Breast epithelium (tissue), 4 donors: ENCODE data around the gene HUS1. TPM values are rescaled to one million over a fixed set of nuclear protein-coding genes. Genes with fewer than 3 reads are reported as not detected.
"Not testable (repeated sequence)": the region's sequence is repeated elsewhere in the genome, so short reads cannot be mapped to it uniquely, and the experiment has no call there.

Source experiments
- DNase-seq, 2 donors: peaks; one replicate each; pipeline ENCODE4 v3.0.0-alpha.2; 2019; ENCODE audit warnings: low spot score in 2 of 2
- H3K27ac ChIP-seq, 2 donors: fragments of 200-600 bp; sonication (generic) in 1 of 2; one replicate each; pipeline ENCODE4 v1.5.1; 2016 to 2019; ENCODE audit warnings: mild to moderate bottlenecking in 1 of 2
- H3K27me3 ChIP-seq, 2 donors: fragments of 200-600 bp; sonication (generic) in 1 of 2; one replicate each; pipeline versions ENCODE4 v1.5.1 to v1.6.0; 2017 to 2019; ENCODE audit warnings: control low read depth in 1 of 2, mild to moderate bottlenecking in 1 of 2
- H3K36me3 ChIP-seq: fragments of 200-600 bp; one replicate; pipeline ENCODE4 v1.5.1; 2019
- H3K4me1 ChIP-seq, 2 donors: fragments of 200-600 bp; sonication (generic); one replicate each; pipeline ENCODE4 v1.5.1; 2016 to 2019; ENCODE audit warnings: control low read depth in 1 of 2
- H3K4me3 ChIP-seq, 3 donors: fragments of 200-600 bp; sonication (generic); 1 replicate in 2 of 3; 2 replicates in 1 of 3; pipeline ENCODE4 v1.5.1; 2016 to 2019; ENCODE audit warnings: mild to moderate bottlenecking in 3 of 3, moderate library complexity in 2 of 3
- H3K9me3 ChIP-seq, 2 donors: fragments of 200-600 bp; sonication (generic) in 1 of 2; one replicate each; pipeline ENCODE4 v1.5.1; 2016 to 2019; ENCODE audit warnings: control low read depth in 1 of 2
- POLR2A ChIP-seq: fragments of 450-650 bp; IDR thresholded peaks from one replicate; pipeline ENCODE4 v1.6.1; 2016; ENCODE audit warnings: antibody characterized with exemption, mild to moderate bottlenecking, moderate library complexity
- POLR2AphosphoS5 ChIP-seq, 3 donors: sonication (generic); formaldehyde crosslinking; IDR thresholded peaks; one replicate each; pipeline ENCODE4 v1.6.1; 2017; ENCODE audit warnings: antibody characterized with exemption in 3 of 3
- intact Hi-C: fragments of 100-400 bp; cut with DNase I; formaldehyde crosslinking; loops from one replicate; pipeline ENCODE4 v1.15.1; 2023; ENCODE audit warnings: low total_unique reads
- total RNA-seq, 3 donors: library from RNA; depleted of rRNA; stranded (reverse); fragments of >200 nt; gene quantifications; one replicate each; pipeline ENCODE4 v1.1.0, GENCODE V29; 2016
- TF ChIP-seq, protein P1 (sequence below), 3 donors: fragments of 450-650 bp; IDR thresholded peaks; one replicate each; pipeline ENCODE4 v1.5.1; 2016 to 2017; ENCODE audit warnings: antibody characterized with exemption in 3 of 3, mild to moderate bottlenecking in 3 of 3, moderate library complexity in 3 of 3

The HUS1 gene
- total RNA-seq, 3 donors from 2014 or later: 26.5 to 46.2 (median 31.5) TPM

DNA sequence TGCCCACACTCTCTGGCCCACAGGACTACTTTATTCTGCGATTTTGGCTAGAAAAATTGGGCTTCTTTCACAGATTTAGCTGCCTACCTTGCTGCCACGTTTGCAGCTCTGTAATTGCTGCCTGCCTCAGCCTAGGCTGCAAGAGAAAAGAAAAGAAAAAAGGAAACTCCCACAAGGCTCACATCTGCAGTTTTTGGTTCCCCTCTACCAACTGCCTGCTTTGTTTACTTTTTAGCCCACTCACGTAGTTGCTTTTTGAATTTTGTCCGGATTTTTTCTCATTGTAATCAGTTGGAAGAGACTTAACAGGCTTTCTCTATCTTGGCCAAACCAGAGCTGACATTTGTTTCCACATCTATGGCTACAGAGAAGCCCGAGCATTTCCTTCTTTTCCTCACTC, 25.2 kb upstream of the HUS1 start:
- intact Hi-C loops: no loop called here

GRCh38 chr7:48004032-48004431, 24.6 kb upstream of the HUS1 start:
- no peak overlapping the region for H3K4me3 ChIP-seq
- no peaks in the 10 kb centered on the region for H3K27me3 ChIP-seq
- H3K27ac ChIP-seq: no peak overlapping the region
- no peaks in the 10 kb centered on the region for H3K9me3 ChIP-seq
- H3K4me1 ChIP-seq: no peaks in the 10 kb centered on the region
- no peak for DNase-seq
- H3K36me3 ChIP-seq: no peaks in the 10 kb centered on the region
- intact Hi-C loops: no loop called here
- TF ChIP-seq, protein P1, sequence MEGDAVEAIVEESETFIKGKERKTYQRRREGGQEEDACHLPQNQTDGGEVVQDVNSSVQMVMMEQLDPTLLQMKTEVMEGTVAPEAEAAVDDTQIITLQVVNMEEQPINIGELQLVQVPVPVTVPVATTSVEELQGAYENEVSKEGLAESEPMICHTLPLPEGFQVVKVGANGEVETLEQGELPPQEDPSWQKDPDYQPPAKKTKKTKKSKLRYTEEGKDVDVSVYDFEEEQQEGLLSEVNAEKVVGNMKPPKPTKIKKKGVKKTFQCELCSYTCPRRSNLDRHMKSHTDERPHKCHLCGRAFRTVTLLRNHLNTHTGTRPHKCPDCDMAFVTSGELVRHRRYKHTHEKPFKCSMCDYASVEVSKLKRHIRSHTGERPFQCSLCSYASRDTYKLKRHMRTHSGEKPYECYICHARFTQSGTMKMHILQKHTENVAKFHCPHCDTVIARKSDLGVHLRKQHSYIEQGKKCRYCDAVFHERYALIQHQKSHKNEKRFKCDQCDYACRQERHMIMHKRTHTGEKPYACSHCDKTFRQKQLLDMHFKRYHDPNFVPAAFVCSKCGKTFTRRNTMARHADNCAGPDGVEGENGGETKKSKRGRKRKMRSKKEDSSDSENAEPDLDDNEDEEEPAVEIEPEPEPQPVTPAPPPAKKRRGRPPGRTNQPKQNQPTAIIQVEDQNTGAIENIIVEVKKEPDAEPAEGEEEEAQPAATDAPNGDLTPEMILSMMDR (IDR thresholded peaks at IDR 0.05): no peak
- TF ChIP-seq POLR2AphosphoS5 (IDR thresholded peaks at IDR 0.05) (no peak), POLR2A (no peak)

More for the DNA sequence above, 25.2 kb upstream of the HUS1 start:
- no peak overlapping the region for H3K4me3 ChIP-seq
- no peaks in the 10 kb centered on the region for H3K36me3 ChIP-seq
- no peak overlapping the region for H3K27ac ChIP-seq
- H3K4me1 ChIP-seq: no peaks in the 10 kb centered on the region
- DNase-seq: no peak
- TF ChIP-seq POLR2A (no peak), POLR2AphosphoS5 (IDR thresholded peaks at IDR 0.05) (no peak)
- TF ChIP-seq, protein P1 (IDR thresholded peaks at IDR 0.05): no peak
- no peaks in the 10 kb centered on the region for H3K27me3 ChIP-seq
- no peaks in the 10 kb centered on the region for H3K9me3 ChIP-seq

DNA sequence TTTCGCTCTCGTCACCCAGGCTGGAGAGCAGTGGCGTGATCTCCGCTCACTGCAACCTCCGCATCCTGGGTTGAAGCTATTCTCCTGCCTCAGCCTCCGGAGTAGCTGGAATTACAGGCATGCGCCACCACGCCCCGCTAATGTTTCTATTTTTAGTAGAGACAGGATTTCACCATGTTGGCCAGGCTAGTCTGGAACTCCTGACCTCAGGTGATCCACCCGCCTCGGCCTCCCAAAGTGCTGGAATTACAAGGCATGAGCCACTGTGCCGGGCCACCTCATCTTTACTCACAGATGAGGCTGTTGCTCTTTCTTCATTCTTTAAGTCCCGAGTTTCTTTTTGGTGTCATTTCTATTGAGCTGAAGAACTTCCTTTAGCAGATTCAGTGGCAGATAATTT, 20.7 kb upstream of the HUS1 start:
- H3K27me3 ChIP-seq, intact Hi-C loops, DNase-seq: not testable (repeated sequence)

DNA sequence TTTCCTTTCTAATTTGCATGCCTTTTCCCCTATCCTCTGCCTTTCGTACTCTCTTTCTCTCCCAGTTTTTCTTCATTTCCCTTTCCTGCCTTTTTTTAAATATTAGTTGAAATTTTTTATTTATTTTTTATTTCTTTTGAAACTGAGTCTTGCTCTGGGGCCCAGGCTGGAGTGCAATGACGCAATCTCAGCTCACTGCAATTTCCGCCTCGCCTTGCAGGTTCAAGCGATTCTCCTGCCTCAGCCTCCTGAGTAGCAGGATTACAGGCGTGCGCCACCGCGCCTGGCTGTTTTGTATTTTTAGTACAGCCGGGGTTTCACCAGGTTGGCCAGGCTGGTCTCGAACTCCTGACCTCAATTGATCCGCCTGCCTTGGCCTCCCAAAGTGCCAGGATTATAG, 20.0 kb upstream of the HUS1 start:
- Histone ChIP-seq H3K27ac (no peak overlapping the region), H3K36me3 (no peaks in the 10 kb centered on the region), H3K27me3 (no peaks in the 10 kb centered on the region), H3K4me3 (no peak overlapping the region), H3K9me3 (no peaks in the 10 kb centered on the region), H3K4me1 (no peaks in the 10 kb centered on the region)
- intact Hi-C loops: no loop called here
- no peak for TF ChIP-seq POLR2A
- TF ChIP-seq POLR2AphosphoS5 (IDR thresholded peaks at IDR 0.05): no peak
- TF ChIP-seq, protein P1 (IDR thresholded peaks at IDR 0.05): no peak
- no peak for DNase-seq

More for the DNA sequence above, 20.7 kb upstream of the HUS1 start:
- H3K36me3 ChIP-seq, H3K4me3 ChIP-seq, H3K4me1 ChIP-seq, H3K27ac ChIP-seq, H3K9me3 ChIP-seq: not testable (repeated sequence)

DNA sequence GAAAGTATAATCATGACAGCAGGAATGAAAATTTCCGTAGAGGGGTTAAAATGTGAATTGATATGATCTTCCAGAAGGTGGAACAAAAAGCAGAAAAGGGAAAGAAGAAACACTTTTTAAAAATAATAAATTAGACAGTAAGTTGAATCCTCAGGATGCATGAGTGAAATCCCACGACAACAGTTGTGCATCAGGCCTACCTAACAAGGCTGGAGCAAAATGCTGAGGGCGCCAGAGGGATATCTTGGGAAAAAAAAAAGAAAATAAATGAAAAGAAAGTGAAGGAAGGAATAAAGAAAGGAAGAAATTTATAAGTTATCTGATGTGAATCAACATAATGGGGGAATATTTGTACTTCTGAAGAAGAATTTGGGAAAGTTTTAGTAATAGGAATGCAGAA, 13.0 kb upstream of the HUS1 start:
- no peak overlapping the region for H3K27ac ChIP-seq

More for the DNA sequence above, 13.0 kb upstream of the HUS1 start:
- intact Hi-C loops: no loop called here
- no peaks in the 10 kb centered on the region for H3K27me3 ChIP-seq
- H3K9me3 ChIP-seq: no peaks in the 10 kb centered on the region
- H3K4me3 ChIP-seq: no peak overlapping the region
- DNase-seq: no peak
- H3K4me1 ChIP-seq: no peaks in the 10 kb centered on the region
- H3K36me3 ChIP-seq: no peaks in the 10 kb centered on the region
- TF ChIP-seq, protein P1 (IDR thresholded peaks at IDR 0.05): no peak
- TF ChIP-seq POLR2AphosphoS5 (IDR thresholded peaks at IDR 0.05) (no peak), POLR2A (no peak)
